Suppressor macrophage (primary cell): ENCODE data around the gene FAM76B.

ENCODE experiments used
- DNase-seq, 4 experiments: peaks; one replicate each; pipeline ENCODE4 v3.0.0-alpha.2; 2020 to 2022

FAM76B gene

GRCh38 chr11:95729462-95729861, 60.1 kb downstream of the FAM76B start:
- no peak for DNase-seq

- DNase-seq, result no peak
Measured at GRCh38 chr11:95728790-95729189, 60.8 kb downstream of the FAM76B start.

GRCh38 chr11:95728094-95728493, 61.5 kb downstream of the FAM76B start:
- no peak for DNase-seq

GRCh38 chr11:95727620-95728019, 62.0 kb downstream of the FAM76B start:
- no peak for DNase-seq

GRCh38 chr11:95727111-95727510, 62.5 kb downstream of the FAM76B start:
- DNase-seq, result no peak

- DNase-seq, result no peak
Measured at GRCh38 chr11:95725196-95725595, 64.4 kb downstream of the FAM76B start.

- DNase-seq, result no peak
Measured at GRCh38 chr11:95723361-95723942, 66.1 kb downstream of the FAM76B start.

GRCh38 chr11:95720195-95720594, 69.4 kb downstream of the FAM76B start:
- DNase-seq, result no peak
